Stimulated activated CD8-positive, alpha-beta memory T cell treated with anti-CD3 and anti-CD28 coated beads, Interleukin-15, amount 100 ng/mL, for 4 hours (primary cell): Measurements from ENCODE around the gene LCE4A.
"Not testable (repeated sequence)": the region's sequence is repeated elsewhere in the genome, so short reads cannot be mapped to it uniquely, and the experiment has no call there.

ENCODE experiments used
- DNase-seq, 2 donors: peaks; one replicate each; pipeline ENCODE4 v3.0.0-alpha.2; 2020; ENCODE audit warnings: low read depth in 2 of 2

LCE4A gene, protein sequence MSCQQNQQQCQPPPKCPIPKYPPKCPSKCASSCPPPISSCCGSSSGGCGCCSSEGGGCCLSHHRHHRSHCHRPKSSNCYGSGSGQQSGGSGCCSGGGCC

DNA sequence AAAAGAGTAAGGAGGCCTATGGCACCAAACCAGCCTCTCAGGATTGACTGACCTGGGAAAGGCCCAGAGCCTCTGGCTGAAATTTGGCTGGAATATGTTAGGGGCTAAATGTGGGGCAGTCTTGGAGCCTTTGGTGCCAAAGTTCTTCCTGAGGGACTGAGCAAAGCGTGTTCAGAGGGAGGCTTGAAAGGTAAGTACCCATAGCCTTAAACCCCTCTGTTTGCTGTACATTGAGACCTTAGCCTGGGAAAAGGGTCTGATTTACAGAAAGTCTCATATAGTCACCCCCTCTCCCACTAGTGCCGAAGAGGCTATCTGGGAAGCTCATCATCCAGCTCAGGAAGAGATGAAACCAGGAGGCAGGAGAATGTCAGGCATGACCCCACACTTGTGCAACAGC, at the start of gene LCE4A:
LCE4A (plus strand) TSS at position 301 of the 400 bp plus-strand sequence. CDS start 916 bp downstream, outside the sequence.
- no peak for DNase-seq

DNA sequence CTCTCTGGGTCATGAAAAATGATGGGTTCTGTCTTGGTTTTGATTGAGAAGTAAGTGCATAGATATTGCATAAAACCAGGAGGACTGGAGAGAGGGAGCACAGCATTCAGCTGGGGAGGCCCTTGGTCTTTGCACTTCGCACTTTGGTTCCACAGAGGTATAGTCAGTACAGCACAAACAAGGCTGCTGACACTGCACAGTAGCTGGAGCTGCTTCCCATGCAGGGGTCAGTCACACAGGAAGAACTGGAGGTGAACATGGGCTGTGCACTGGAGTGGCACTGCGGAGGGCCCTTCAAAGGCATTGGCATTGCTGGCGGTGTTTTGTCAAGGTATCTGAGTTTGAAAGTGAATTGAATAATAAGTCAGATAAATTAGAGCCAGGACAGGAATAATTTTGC, 49.3 kb upstream of the LCE4A start:
- no peak for DNase-seq

DNA sequence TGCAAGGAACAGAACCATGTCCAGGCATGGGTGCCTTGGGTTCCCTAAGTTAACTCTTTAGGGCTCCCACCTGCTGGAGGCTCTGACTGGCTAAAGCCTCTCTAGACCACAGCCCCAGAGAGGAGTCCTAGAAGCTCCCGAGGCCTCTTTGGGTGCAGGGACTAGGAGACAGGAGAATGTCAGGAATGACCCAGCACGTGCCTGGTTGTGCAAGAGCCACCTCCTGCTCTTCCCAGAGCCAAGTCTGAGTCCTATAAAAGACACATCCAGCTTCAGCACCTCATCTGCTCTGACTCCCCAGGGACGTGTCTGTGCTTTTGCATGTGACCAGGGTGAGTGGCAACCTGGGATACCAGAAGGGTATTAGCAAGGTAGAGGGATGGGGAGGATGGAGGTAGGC, 44.9 kb upstream of the LCE4A start, which contains the start of gene LCE2D:
LCE2D (plus strand) TSS at position 283 of the 400 bp plus-strand sequence. CDS start 726 bp downstream, outside the sequence.
- DNase-seq = no peak

DNA sequence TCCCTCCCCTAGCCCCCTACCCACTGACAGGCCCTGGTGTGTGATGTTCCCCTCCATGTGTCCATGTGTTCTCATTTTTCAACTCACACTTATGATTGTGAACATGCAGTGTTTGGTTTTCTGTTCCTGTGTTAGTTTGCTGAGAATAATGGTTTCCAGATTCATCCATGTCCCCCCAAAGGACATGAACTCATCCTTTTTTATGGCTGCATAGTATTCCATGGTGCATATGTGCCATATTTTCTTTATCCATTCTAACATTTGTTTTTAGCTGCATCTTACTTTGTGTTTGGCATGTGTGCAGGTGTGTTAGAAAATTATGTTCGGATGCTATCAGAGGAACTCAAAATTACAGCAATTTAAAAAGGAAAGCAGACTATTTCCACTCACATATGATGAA, 41.8 kb upstream of the LCE4A start:
- DNase-seq = not testable (repeated sequence)

DNA sequence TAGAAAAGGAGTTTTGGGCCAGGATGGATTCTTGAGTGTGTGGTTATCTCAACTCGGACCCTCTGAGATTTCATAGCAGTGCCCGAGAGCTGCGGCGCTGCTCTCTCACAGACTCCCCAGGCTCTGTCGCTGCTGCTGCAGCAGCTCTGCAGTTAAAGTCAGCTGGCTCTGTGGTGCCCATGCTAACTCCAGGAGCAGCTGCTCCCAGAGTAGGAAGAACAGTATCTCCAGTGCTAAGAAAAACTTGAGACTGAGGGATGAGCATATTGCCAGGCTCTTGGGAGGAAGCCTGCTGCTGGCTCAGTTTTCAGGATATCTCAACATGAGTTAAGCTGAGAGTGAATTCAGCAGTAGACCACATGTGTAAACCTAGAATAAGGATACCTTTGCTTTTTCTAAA, 40.3 kb upstream of the LCE4A start:
- no peak for DNase-seq

DNA sequence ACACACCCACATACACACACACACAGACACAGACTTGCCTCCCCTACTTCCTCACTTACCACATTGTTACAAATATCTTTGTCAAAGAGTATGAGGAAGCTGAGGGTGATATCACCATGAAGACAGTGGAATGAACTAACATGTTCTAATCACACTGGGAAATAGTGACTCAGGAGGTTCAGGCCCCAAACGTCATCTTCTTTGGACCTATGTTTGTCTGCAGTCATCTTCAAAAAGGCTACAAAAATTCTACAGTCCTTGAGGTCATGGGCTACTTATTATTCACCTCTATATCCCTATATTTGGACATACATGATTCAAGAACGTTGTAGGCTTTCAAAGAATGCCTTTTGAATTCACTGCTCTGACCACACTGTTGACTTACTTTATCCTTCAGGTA, 34.9 kb upstream of the LCE4A start:
- no peak for DNase-seq

DNA sequence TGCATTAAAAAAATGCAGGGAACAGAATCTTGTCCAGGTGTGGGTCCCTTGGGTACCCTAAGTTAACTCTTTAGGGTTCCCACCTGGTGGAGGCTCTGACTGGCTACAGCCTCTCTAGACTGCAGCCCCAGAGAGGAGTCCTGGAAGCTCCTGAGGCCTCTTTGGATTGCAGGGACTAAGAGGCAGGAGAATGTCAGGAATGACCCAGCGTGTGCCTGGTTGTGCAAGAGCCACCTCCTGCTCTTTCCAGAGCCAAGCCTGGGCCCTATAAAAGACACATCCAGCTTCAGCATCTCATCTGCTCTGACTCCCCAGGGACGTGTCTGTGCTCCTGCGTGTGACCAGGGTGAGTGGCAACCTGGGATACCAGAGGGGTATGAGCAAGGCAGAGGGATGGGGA, 33.0 kb upstream of the LCE4A start, which contains the start of gene LCE2C:
LCE2C (plus strand) TSS at position 297 of the 400 bp plus-strand sequence. CDS start 737 bp downstream, outside the sequence.
- not testable (repeated sequence) for DNase-seq

DNA sequence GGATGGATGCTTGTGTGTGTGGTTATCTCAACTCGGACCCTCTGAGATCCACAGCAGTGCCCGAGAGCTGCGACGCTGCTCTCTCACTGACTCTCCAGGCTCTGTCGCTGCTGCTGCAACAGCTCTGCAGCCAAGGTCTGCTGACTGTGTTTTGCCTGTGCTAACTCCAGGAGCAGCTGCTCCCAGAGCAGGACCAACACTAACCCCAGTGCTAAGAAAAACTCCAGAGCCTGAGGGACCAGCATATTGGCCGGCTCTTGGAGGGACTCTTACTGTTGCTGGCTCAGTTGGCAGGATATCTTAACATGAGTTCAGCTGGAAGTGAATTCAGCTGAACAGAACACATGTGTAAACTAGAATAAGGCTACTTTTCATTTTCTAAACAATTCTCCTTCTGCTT, 28.5 kb upstream of the LCE4A start:
- no peak for DNase-seq

DNA sequence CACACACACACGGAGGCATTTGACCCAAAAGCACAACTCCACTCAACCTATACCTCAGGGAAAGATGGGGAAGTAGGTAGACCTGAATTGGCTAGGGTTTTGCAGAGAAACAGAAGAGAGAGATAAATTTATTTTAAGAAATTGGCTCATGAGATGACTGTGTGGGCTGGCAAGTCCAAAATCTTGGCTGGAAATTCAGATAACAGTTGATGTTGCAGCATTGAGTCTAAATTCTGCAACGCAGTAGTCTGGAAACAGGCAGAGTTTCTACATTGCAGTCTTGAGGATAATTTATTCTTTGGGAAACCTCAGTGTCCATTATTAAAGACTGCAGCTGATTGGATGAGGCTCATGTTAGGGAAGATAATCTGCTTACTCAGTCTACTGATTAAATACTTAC, 26.3 kb upstream of the LCE4A start:
- no peak for DNase-seq

DNA sequence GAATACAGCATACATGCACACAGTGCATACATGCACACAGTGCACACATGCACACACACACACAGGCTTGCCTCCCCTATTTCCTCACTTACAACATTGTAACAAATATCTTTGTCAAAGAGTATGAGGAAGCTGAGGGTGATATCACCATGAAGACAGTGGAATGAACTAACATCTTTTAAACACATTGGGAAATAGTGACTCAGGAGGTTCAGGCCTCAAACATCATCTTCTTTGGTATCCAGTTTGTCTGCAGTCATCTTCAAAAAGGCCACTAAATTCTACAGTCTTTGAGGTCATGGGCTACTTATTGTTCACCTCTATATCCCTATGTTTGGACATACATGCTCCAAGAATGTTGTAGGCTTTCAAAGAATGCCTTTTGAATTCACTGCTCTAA, 24.1 kb upstream of the LCE4A start:
- no peak for DNase-seq

DNA sequence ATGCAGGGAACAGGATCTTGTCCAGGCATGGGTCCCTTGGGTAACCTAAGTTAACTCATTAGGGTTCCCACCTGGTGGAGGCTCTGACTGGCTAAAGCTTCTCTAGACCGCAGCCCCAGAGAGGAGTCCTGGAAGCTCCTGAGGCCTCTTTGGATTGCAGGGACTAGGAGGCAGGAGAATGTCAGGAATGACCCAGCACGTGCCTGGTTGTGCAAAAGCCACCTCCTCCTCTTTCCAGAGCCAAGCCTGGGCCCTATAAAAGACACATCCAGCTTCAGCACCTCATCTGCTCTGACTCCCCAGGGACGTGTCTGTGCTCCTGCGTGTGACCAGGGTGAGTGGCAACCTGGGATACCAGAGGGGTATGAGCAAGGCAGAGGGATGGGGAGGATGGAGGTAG, 22.1 kb upstream of the LCE4A start, which contains the start of gene LCE2B:
LCE2B (plus strand) TSS at position 301 of the 400 bp plus-strand sequence. CDS start 721 bp downstream, outside the sequence.
- not testable (repeated sequence) for DNase-seq

DNA sequence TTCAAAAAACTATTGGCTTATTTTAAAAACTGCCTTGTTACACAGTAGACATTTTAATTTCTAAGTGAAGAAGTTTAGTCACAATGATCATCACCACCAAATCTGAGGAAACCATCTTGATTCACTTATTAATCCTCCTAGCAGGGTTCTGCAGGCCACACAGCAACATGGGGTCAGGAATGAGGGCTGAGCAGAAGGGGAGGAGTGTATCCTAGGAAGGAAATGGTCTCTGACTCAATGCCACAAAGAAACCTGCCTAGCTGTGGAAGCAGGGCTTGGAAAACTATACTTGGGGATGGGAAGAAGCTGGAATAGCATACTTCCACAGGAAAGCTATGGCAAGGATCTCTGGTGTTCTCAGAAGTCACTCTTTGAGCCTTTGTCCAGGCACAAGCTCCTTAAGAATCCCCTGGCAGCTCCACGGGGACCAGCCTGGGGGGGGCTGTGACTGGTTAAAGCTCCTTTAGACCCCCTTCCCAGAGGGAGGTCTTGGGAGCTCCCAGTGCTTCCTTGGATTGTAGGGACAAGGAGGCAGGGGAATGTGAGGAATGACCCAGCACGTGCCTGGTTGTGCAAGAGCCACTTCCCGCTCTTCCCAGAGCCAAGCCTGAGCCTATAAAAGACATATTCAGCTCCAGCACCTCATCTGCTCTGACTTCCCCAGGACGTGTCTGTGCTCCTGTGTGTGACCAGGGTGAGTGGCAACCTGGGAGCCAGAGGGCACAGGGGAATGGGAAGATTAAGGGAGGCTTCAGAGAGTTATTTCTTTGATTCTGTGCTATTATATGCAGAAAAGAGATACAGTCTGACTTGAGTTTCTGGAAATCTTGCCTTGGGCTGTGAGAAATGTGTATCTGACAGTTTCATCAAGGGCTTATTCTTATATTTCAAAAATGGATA, 10.0 kb upstream of the LCE4A start, which contains the start of gene LCE2A:
LCE2A (plus strand) TSS at position 645 of the 900 bp plus-strand sequence. CDS start 557 bp downstream, outside the sequence.
- no peak for DNase-seq

DNA sequence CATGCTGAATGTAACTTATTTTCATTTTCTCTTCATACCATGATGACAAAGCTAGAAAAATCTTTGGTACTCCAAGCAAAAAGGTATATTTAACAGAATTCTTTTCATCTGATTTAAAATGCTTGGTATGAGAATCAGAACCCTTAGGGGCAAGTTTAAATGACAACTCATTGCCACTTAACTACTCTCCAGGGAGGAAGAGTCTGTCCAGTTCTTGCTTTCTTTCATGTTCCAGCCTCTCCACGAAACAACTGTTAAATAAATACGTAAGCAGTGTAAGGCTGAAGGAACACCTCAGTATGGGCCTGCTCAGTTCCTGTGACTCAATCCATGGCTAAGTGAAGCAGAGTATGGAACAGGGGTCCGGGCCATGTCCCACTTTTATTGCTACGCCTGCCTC, 8.2 kb upstream of the LCE4A start:
- no peak for DNase-seq

DNA sequence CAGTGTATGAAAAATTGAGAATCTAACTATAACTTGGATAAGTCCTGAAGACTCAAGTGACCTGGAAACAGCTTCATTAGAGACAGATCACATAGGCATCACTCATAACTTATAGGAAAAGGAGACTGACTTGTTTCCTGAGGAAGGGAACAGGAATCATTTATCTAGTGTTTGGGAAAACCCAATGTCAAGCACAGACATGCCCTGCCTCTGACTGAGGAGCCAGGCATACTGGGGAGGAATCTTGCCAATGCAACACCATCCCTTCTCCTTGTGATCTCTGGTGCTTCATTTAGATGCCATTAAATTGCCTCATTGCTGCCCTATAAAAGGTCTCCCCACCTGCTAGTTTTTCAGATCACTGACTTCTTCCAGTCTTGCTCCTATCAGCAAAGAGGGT, 10.3 kb downstream of the LCE4A start:
- DNase-seq = no peak

DNA sequence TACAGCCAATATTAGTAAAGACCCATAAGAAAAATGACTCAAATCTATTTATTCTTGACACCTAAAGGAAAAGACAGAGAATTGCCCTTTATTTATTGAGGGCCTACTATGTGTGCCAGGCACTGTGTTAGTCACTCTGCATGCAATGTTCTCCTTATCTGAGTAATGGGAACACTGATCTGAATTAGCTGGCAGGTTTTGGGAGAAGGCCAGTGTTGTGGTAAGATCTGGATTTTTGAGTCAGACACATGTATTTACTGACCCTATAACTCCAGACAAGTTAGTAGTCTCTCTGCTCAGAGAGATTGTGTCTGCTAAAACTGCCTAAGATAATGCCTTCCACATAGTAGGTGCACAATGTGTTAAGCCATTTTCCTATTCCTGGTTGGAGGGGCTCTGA, 17.3 kb downstream of the LCE4A start:
- DNase-seq = no peak

DNA sequence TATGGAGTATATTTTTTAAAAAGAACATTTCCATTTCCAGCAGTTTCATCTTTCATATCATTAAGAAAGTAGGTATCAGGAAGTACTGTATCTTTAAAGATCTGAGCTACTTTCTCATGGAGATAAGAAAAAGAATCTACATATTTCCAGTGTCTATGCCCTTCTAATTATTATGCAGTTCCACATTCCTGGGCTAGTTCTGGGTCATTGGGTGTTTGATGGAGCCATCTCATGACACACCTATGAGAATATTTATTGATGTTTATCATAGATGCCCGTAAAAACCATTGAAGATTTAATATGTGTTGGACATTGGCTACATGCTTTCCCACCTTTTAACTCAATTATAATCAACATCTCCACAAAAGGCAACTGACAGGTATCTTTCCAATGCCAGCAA, 21.0 kb downstream of the LCE4A start:
- no peak for DNase-seq

DNA sequence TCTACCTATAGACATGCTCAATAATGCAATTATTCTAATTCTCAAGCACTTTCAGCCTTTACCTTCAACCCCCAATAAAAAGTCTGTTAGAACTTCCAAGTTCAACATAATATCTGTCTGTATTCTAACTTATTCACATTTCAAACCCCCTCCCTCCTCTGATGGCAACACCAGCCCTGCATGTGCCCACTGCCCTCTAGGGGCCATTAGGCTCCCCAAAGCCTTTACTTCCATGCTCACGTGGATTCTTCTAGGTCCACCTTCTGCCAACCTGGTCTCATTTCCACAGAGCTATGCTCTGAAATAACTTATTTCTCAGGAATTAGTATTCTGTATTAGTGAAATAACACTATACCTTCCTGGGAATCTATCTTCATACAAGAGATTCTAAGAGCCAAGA, 27.7 kb downstream of the LCE4A start:
- DNase-seq = no peak

DNA sequence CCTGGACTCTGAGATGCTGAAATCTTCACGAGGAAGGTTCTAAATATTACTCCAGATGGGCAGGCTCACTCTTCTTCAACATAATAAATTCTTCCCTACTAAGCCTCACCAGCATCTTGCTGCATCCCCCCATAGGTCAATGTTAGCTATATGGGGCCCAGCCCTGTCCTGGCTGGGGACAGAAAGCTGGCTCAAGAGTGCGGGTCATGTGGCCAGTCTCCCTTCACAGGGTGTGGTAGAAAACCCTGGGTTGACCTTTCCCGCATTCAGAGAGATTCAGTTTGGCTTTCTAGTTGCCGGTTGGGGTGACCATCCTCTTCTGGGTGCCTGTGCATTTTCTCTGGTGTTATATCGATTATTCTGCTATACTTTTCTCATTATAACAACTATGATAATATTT, 30.0 kb downstream of the LCE4A start:
- DNase-seq = no peak

DNA sequence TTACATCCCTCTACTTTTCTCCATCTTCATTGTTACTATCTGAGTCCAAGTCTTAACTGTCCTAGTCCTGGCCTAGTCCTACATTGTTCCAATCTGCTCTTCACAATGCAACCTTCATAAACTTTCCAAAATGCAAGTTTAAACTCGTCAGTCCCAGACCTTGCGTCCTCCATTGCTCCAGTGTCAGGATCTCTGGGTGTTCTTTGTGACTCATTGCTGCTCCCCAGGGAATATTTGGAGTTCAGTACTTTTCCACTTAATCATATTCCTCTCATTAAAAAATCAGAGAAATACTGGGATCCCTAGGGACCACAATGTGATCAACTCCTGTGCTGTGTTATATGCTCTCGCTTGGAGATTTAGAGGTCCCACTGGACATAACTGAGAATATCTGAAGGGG, 31.9 kb downstream of the LCE4A start:
- DNase-seq = no peak

DNA sequence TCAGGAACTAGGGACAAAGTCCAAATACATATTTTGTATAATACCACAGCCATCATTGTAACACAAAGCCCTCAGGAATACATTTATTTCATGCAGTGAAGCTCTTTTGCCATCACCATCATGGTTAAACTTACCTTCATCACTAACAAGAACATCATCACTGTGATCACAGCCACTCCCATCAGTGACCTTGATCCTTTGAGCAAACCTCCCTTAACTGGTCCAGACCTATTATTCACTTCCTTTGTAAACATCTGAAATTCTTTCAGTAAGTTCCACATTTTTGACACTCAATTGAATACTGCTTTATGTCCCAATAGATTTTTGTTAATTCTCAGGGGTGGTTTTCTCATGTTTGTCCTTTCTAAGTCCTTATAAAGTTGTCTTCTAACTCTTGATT, 33.7 kb downstream of the LCE4A start:
- no peak for DNase-seq

DNA sequence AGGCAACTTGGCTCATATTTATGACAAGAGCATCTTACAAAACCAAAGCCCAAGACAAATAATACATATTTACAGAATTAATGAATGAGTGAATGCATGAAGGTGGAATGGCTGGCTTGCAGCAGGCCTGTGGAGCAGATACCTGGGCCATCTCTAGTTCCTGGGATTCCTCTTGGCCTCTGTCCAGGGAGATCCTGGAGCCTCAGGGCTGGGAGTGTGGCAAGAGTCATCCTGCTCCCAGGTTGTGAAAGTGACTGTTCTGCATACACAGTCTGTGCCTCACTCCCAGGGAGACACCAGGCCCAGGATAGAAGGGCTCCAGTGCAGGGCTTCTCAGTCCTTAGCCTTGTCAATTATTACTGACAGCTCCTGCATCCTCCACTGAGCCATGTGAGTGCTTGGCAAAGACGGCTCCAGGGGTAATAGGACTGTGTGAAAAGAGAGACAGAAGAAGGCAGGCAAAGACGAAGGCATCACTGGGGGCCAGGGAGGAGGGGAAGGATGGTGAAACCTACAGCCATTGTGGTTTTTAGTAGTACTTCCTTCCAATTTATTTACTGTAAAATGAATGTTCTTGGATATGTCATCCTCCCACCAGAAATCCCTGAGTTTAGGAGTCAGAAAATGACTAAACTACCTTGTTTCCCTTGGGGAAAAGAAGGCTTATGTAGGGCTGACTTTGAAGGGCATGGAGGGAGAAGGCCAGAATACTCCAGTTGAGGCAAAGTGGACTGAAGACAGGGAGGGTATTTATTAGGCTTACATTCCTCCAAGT, 35.6 kb downstream of the LCE4A start:
- no peak for DNase-seq

DNA sequence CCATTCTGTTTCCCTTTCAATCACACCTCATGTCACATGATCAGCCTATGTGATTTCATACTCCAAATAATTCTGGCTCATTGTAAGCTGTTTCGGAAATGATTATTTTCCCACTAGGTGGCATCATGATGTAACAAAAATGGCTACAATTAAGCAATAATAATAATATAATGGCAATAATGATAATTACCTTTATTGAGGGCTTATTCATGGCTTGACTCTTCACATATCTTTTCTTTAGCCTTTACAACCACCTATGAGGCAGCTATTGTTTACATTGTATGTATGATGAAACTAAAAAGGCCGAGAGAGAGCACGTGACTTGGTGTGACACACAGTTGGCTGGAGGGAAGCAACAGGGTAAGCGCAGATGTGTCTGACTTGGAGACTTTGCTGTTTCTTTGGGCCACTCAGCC, 37.3 kb downstream of the LCE4A start:
- no peak for DNase-seq
